BJ (cell line): ENCODE data around the gene CEPT1. TPM values are rescaled to one million over a fixed set of nuclear protein-coding genes. Genes with fewer than 3 reads are reported as not detected.

Experiments
- CTCF ChIA-PET: fragments of 350-600 bp; formaldehyde crosslinking; extraction: SDS; loops from one replicate; lab custom pipeline; 2021; ENCODE audit warnings: antibody characterized with exemption, inconsistent platforms; lab: Yijun Ruan, JAX
- POLR2A ChIA-PET: fragments of 300-600 bp; sonication (Branson Sonifier 250); formaldehyde crosslinking; extraction: SDS; loops from one replicate; lab custom pipeline; 2021; ENCODE audit warnings: antibody characterized with exemption; lab: Charles Lee
- DNase-seq: peaks from one replicate; pipeline ENCODE4 v3.0.0-alpha.2; 2011; ENCODE audit warnings: low read depth
- H3K27me3 ChIP-seq: 2 replicates; pipeline ENCODE4 v1.6.0; 2011; ENCODE audit warnings: low read length; ENCODE audit not compliant: control insufficient read depth, insufficient read depth
- H3K36me3 ChIP-seq: 2 replicates; pipeline ENCODE4 v1.5.1; 2011; ENCODE audit warnings: low read length; ENCODE audit not compliant: control insufficient read depth, insufficient read depth
- H3K4me3 ChIP-seq: 2 replicates; pipeline ENCODE4 v1.5.1; 2011; ENCODE audit warnings: low read depth, mild to moderate bottlenecking, control low read depth, low read length
- CTCF ChIP-seq: IDR thresholded peaks from 2 replicates; pipeline ENCODE4 v1.5.1; 2011; ENCODE audit warnings: low read depth, mild to moderate bottlenecking, control low read depth, inconsistent platforms, low read length, moderate library complexity; ENCODE audit not compliant: insufficient read depth
- polyA plus RNA-seq: library from polyadenylated mRNA; depleted of rRNA; stranded (reverse); fragments of >200 nt; gene quantifications from 2 replicates; pipeline ENCODE4 v1.2.3, GENCODE V29; 2011

CEPT1 gene
- polyA plus RNA-seq, 1 experiment = 15.5 TPM

GRCh38 chr1:111161843-111162487 is 21.9 kb downstream of the CEPT1 start:
- no peaks in the 10 kb centered on the region for H3K27me3 ChIP-seq
- ChIA-PET CTCF (no interaction called here), POLR2A (no interaction called here)
- H3K36me3 ChIP-seq = no peaks in the 10 kb centered on the region
- no peak overlapping the region for H3K4me3 ChIP-seq
- no peak for DNase-seq
- TF ChIP-seq CTCF = no peak

GRCh38 chr1:111162488-111162880 is 22.5 kb downstream of the CEPT1 start:
- CTCF ChIA-PET = no interaction called here
- no peaks in the 10 kb centered on the region for H3K27me3 ChIP-seq
- DNase-seq = no peak
- no peak for TF ChIP-seq CTCF
- POLR2A ChIA-PET = no interaction called here
- H3K4me3 ChIP-seq = no peak overlapping the region
- no peaks in the 10 kb centered on the region for H3K36me3 ChIP-seq

- H3K27me3 ChIP-seq = no peaks in the 10 kb centered on the region
- CTCF ChIA-PET = no interaction called here
- H3K4me3 ChIP-seq = no peak overlapping the region
- POLR2A ChIA-PET = no interaction called here
- no peak for TF ChIP-seq CTCF
- no peak for DNase-seq
- no peaks in the 10 kb centered on the region for H3K36me3 ChIP-seq
Measured at GRCh38 chr1:111163363-111163762, 23.3 kb downstream of the CEPT1 start.

GRCh38 chr1:111164151-111164550 is 24.1 kb downstream of the CEPT1 start:
- Histone ChIP-seq H3K27me3 (no peaks in the 10 kb centered on the region), H3K4me3 (no peak overlapping the region), H3K36me3 (no peaks in the 10 kb centered on the region)
- POLR2A ChIA-PET = no interaction called here
- no peak for DNase-seq
- CTCF ChIA-PET = no interaction called here
- TF ChIP-seq CTCF = no peak

- POLR2A ChIA-PET = no interaction called here
- H3K4me3 ChIP-seq = no peak overlapping the region
- DNase-seq = no peak
- TF ChIP-seq CTCF = no peak
- H3K36me3 ChIP-seq = no peaks in the 10 kb centered on the region
- H3K27me3 ChIP-seq = no peaks in the 10 kb centered on the region
- CTCF ChIA-PET = no interaction called here
Measured at GRCh38 chr1:111172463-111172862, 32.4 kb downstream of the CEPT1 start.
